Activated CD4-positive, alpha-beta T cell treated with anti-CD3 and anti-CD28 coated beads, Interleukin-2, amount 50 U/mL, for 4 hours (primary cell): ENCODE measurements around the gene EIF5A.
A peak's percentile ranks its signal among the peaks of the same experiment; 100 is the strongest.
"Not testable (repeated sequence)": the region's sequence is repeated elsewhere in the genome, so short reads cannot be mapped to it uniquely, and the experiment has no call there.

Experiments used
- DNase-seq, 2 experiments: peaks; one replicate each; pipeline ENCODE4 v3.0.0-alpha.2; 2020

Gene EIF5A

DNA sequence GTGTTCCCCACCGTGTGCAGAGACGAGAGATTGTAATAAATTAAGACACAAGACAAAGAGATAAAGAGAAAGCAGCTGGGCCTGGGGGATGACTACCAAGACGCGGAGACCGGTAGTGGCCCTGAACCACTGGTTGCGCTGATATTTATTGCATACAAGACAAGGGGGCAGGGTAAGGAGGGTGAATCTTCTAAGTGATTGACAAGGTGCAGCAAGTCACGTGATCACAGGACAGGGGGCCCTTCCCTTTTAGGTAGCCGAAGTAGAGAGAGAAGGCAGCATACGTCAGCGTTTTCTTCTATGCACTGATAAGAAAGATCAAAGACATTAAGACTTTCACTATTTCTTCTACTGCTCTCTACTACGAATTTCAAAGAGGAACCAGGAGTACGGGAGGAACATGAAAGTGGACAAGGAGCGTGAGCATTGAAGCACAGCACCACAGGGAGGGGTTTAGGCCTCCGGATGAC, 25.2 kb downstream of the EIF5A start:
- not testable (repeated sequence) for DNase-seq

GRCh38 chr17:7334938-7335538, 27.6 kb downstream of the EIF5A start:
- no peak for DNase-seq

- DNase-seq, result not testable (repeated sequence)
Observed at GRCh38 chr17:7335765-7336164, 28.3 kb downstream of the EIF5A start.

DNA sequence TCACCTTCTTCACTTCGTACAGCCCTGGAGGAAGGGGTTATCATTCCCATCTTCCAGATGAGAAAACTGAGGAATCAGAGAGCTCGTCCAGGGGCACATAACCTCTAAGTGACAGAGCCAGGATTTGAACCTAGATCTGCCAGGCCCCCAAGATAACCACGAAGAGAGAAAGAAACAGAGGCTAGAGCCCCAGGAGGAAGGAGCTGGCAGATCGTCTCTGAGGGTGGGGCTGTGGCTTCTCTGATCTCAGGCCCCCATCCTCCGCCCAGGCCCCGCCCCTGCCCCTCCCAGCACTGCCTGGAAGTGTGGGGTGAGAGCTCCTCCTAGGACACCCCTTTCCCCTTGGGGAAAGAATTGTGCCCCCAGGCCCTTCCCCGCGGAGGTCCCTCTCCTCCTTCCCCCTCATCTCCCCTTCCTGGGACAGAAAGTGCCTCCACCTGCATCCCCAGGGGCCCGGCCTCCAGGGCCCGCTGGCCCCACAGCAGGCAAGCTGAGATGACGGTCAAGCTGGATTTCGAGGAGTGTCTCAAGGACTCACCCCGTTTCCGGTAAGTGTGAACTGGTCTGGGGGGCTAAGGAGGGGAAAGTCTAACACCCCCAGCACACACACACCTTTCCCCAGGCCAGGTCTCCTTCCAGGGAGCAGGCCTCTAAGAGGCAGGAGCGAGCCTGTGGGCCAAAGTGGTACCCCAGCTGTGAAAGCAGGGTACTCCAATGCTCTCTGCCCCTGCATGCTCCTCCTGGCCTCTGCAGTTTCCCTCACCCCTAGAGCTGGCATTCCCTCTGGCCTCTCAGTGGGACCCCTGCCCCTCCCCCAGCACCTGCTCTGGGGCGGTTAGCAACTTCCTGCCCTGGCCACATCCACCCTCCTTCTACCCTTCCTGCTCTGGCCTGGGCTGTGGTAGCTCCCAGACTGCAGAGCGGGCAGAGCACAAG, 29.1 kb downstream of the EIF5A start, which contains the start of gene ACAP1:
Gene ACAP1, plus strand, starts transcription at position 290 of the 936 bp plus-strand sequence. Its CDS starts 206 bp downstream, at position 496.
- DNase-seq, result peak; percentile 81 to 84

DNA sequence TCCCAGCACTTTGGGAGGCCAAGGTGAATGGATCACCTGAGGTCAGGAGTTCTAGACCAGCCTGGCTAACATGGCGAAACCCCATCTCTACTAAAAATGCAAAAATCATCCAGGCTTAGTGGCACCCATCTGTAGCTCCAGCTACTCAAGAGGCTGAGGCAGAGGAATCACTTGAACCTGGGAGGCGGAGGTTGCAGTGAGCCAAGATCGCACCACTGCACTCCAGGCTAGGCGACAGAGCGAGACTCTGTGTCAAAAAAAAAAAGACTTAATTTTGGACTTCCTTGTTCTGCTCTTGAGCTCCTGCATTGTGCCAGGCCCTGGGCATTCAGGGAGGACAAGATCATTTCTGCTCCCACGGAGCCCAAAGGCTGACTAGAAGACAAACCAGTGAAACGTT, 30.2 kb downstream of the EIF5A start:
- not testable (repeated sequence) for DNase-seq

GRCh38 chr17:7340179-7340578, 32.8 kb downstream of the EIF5A start:
- no peak for DNase-seq

DNA sequence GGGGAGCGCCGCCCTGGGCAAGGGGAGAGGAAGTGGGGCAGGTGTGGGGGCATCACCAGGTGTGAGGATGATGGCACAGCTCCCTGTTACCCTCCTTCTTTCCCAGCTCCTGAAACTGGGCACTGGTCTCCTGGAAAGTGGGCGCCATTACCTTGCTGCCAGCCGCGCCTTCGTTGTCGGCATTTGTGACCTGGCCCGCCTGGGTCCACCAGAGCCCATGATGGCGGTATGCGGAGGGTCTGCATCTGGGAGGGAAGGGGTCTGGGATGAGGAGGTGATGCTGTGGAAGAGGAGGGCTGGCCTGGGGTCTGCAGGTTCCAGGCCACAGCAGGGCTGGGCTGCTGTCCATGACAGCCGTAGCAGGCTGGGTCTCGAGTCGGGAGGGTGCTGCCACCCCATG, 34.4 kb downstream of the EIF5A start:
- no peak for DNase-seq

- DNase-seq, result no peak
Observed at GRCh38 chr17:7343250-7343649, 35.8 kb downstream of the EIF5A start.

GRCh38 chr17:7346761-7347614, 39.6 kb downstream of the EIF5A start:
- DNase-seq, result no peak

DNA sequence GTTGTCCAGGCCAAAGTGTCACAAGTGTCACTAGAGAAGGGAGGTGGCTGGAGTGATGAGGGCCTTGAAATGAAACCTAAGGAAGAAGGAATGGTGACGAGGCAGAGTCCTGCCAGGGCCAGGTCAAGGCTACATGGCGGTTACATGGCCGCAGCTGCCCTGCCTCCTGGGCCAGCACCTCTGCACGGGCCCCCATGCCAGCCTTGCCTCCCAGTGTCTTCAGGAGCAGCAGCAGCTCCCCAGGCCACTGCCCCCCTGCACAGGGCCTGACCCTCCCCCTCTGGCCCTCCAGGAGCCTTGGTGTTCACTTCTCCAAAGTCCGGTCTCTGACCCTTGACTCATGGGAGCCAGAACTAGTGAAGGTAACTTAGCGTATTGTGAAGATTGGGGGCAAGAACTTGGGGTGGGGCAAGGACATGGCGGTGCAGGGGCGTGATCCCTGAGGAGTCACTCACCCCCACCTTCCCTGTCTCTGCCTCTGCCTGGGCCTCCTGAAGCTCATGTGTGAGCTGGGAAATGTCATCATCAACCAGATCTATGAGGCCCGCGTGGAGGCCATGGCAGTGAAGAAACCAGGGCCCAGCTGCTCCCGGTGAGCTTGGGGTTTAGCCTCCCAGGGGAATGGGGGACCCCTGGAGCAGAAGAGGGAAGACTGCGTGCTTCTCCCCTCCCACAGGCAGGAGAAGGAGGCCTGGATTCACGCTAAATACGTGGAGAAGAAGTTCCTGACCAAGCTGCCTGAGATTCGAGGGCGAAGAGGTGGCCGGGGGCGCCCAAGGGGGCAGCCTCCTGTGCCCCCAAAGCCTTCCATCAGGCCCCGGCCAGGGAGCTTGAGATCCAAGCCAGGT, 40.4 kb downstream of the EIF5A start:
- no peak for DNase-seq

DNA sequence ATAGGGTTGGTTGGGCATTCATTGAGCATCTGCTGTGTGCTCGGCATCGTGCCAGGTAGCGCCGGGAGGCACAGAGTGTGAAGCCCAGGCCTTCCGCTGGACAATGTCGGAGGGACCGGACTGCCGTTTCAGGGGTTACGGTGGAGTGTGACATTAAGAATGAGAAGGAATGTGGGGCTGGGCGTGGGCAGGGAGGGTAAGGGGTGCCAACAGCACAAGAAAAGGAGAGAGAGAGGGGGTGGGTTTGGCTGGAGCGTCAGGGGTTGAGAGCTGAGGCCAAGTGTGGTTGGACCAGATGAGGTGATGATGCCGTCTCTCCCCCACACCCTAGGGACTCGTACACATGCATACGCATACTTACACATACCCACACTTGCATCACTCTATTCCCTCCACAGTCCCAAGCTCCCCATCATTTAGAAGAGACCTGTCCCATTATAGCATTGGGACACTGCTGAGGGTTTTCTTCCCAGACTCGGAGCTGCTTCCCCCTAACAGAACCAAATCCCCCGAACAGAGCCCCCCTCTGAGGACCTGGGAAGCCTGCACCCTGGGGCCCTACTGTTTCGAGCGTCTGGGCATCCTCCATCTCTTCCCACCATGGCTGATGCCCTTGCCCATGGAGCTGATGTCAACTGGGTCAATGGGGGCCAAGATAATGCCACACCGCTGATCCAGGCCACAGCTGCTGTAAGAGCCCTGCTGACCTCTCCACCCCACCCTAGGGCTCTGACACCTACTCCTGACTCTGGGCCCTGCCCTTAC, 41.2 kb downstream of the EIF5A start:
- no peak for DNase-seq

- peak; percentile 50 to 53 for DNase-seq
Observed at GRCh38 chr17:7351665-7352502, 44.5 kb downstream of the EIF5A start, which contains the start of gene KCTD11. Gene KCTD11, plus strand, starts transcription at chr17:7352162.

GRCh38 chr17:7352503-7352889, 45.1 kb downstream of the EIF5A start:
- no peak for DNase-seq

DNA sequence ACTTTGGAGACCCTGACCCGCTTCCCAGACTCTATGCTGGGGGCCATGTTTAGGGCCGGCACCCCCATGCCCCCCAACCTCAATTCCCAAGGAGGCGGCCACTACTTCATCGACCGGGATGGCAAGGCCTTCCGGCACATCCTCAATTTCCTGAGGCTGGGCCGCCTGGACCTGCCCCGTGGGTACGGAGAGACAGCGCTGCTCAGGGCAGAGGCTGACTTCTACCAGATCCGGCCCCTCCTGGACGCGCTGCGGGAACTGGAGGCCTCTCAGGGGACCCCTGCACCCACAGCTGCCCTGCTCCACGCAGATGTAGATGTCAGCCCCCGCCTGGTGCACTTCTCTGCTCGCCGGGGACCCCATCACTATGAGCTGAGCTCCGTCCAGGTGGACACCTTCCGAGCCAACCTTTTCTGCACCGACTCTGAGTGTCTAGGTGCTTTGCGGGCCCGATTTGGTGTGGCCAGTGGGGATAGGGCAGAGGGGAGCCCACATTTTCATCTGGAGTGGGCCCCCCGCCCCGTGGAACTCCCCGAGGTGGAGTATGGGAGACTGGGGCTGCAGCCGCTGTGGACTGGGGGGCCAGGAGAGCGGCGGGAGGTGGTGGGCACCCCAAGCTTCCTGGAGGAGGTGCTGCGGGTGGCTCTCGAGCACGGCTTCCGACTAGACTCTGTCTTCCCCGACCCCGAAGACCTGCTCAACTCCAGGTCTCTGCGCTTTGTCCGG, 45.6 kb downstream of the EIF5A start:
- DNase-seq, result no peak

DNA sequence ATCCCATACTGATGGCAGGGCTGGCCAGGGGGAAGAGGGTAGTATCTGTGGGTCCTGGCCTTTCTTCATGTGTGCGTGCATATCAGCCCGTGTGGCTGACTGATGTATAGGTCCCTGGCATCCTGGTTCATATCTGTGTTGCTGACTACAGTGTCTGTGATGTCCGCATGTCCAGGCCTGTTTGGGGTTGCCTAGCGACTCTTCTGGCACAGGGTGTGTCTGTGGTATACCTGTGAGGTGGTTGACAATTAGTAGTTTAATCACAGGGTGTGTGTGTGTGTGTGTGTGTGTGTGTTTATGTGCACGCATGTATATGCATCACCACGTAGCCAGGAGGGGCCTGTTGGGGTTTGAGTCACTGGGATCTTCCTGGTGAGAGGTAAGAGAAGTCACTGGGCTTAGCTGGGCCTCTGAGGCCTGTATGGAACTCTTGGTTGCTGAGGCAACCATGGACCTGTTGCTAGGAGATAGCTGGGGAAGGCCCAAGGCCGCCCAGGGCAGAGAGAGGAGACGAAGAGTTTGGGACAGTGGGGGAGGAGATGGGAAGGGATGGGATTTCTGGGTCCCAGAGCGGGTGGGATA, 46.9 kb downstream of the EIF5A start:
- DNase-seq, result no peak

GRCh38 chr17:7355053-7355452, 47.6 kb downstream of the EIF5A start, which contains the start of gene TMEM95:
Gene TMEM95, plus strand, starts transcription at chr17:7355156. Its CDS starts 49 bp downstream, at chr17:7355205.
- no peak for DNase-seq

DNA sequence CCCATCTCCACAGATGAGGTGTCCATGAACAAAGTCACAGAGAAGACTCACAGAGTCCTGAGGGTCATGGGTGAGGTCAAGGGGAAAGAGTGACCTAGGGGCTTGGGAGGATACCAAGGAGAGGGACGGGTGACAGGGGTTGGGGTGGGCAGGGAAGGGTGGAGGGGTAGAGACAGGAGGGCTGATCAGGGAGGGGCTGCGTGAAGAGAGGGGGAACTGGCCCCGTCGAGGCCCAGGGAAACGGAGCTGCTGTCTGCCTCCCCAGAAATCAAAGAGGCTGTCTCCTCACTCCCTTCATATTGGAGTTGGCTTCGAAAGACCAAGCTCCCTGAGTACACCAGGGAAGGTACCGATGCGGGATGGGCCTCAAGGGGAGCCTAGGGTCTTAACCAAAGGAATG, 48.1 kb downstream of the EIF5A start:
- no peak for DNase-seq

GRCh38 chr17:7356072-7356549, 48.7 kb downstream of the EIF5A start:
- DNase-seq, result peak; percentile 81 to 82

DNA sequence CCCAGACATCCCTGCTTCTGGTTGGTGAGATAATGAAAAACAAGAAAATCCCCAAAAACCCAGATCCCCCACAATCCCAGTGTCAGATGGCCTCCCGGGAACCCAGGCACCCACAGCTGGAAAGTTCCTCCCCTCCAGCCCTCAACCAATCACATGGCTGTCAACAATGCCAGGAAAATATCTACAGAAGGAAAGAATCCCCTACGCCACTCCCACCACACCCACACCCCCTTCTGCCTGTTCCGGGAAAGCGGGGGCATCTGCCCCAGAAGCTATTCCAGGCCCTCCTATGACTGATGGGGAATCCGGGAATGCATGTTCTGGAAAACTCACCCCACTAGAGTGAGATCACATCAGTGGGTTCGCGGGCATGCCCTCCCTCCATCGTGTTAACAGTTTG, 49.3 kb downstream of the EIF5A start:
- DNase-seq, result no peak
